Measurements from ENCODE around the gene PDE7B.

The PDE7B gene

GRCh38 chr6:136063096-136063495 lies 211.6 kb downstream of the PDE7B start:
- no peak for DNase-seq (ENCODE audit: low spot score)
- Histone ChIP-seq H3K27ac (no peak overlapping the region), H3K4me3 (no peak overlapping the region)
- TF ChIP-seq CTCF (IDR thresholded peaks at IDR 0.05), result no peak

- TF ChIP-seq CTCF (IDR thresholded peaks at IDR 0.05), result no peak
- DNase-seq (ENCODE audit: low spot score), result no peak
- Histone ChIP-seq H3K27ac (no peak overlapping the region), H3K4me3 (no peak overlapping the region)
Observed at GRCh38 chr6:136066005-136066404, 214.5 kb downstream of the PDE7B start.

GRCh38 chr6:136067731-136068341 lies 216.3 kb downstream of the PDE7B start:
- DNase-seq (ENCODE audit: low spot score), result no peak
- TF ChIP-seq CTCF (IDR thresholded peaks at IDR 0.05), result no peak
- Histone ChIP-seq H3K27ac (no peak overlapping the region), H3K4me3 (no peak overlapping the region)

- H3K27ac ChIP-seq, result no peak overlapping the region
- TF ChIP-seq CTCF (IDR thresholded peaks at IDR 0.05), result no peak
- no peak for DNase-seq (ENCODE audit: low spot score)
- no peak overlapping the region for H3K4me3 ChIP-seq
Observed at GRCh38 chr6:136069119-136069518, 217.6 kb downstream of the PDE7B start.

- no peak overlapping the region for H3K4me3 ChIP-seq
- H3K27ac ChIP-seq, result no peak overlapping the region
- DNase-seq (ENCODE audit: low spot score), result no peak
- no peak for TF ChIP-seq CTCF (IDR thresholded peaks at IDR 0.05)
Observed at GRCh38 chr6:136070815-136071214, 219.3 kb downstream of the PDE7B start.

- no peak for TF ChIP-seq CTCF (IDR thresholded peaks at IDR 0.05)
- H3K4me3 ChIP-seq, result no peak overlapping the region
- no peak overlapping the region for H3K27ac ChIP-seq
- no peak for DNase-seq (ENCODE audit: low spot score)
Observed at GRCh38 chr6:136072691-136073090, 221.2 kb downstream of the PDE7B start.

GRCh38 chr6:136073216-136073615 lies 221.7 kb downstream of the PDE7B start:
- no peak overlapping the region for H3K4me3 ChIP-seq
- TF ChIP-seq CTCF (IDR thresholded peaks at IDR 0.05), result no peak
- H3K27ac ChIP-seq, result no peak overlapping the region
- DNase-seq (ENCODE audit: low spot score), result no peak
